ENCODE data around the gene CAPSL. TPM values are rescaled to one million over a fixed set of nuclear protein-coding genes. Genes with fewer than 3 reads are reported as not detected.

CAPSL gene
- total RNA-seq: not detected

GRCh38 chr5:35938568-35939227 is at the start of gene CAPSL:
TSS of gene CAPSL (minus strand) at chr5:35938622. CDS start at chr5:35921120, 17,502 bp downstream.

GRCh38 chr5:35856765-35857351 is 81.6 kb downstream of the CAPSL start, which contains the start of gene IL7R:
TSS of gene IL7R (plus strand) at chr5:35856891. CDS start at chr5:35856978, 87 bp downstream.

Other genes starting within 250 kb of the CAPSL start
- gene IL7R, start 81.7 kb downstream of the CAPSL start, total RNA-seq: 100 to 1,000 TPM; 371 to 383 TPM
- gene UGT3A1, start 52.8 kb upstream of the CAPSL start, total RNA-seq: not detected
- not detected for gene UGT3A2, start 128.3 kb upstream of the CAPSL start, total RNA-seq
- gene LMBRD2, start 213.3 kb upstream of the CAPSL start, total RNA-seq: 10 to 100 TPM; 14.2 TPM
- 10 to 100 TPM; 30.5 to 31.7 TPM for gene SKP2, start 213.5 kb upstream of the CAPSL start, total RNA-seq

All from activated naive CD4-positive, alpha-beta T cell treated with anti-CD3 and anti-CD28 coated beads, Interleukin-2, amount 10 ng/mL, durations not matched to agents 5 hours and 36 hours (primary cell).